NCI-H226 (cell line): ENCODE results near the gene TMEM270.
A peak's percentile ranks its signal among the peaks of the same experiment; 100 is the strongest.

Experiments
- DNase-seq: peaks from one replicate; pipeline ENCODE4 v3.0.0-alpha.2; 2015

TMEM270 gene

DNA sequence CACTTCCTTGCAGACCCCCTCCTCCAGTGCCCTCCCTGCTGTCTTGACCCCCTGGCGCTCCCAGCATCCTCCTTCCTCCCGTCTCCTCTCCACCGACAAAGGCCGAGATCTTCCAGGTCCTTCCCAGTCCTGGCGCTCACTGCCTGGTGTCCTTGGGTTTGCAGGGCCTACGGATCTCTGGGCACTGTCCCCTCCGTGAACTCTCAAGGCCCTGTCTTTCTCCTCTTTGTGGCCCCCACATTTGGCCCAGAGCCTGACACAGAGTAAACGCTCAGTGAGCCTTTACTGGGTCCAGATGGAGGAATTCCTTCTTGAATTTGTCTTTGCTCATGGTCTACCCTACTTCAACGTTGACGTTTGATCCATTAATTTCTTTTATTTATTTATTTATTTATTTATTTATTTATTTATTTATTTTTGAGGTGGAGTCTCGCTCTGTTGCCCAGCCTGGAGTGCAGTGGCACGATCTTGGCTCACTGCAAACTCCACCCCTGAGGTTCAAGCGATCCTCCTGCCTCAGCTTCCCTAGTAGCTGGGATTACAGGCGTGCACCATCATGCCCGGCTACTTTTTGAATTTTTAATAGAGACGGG is 29.7 kb downstream of the TMEM270 start:
- no peak for DNase-seq

DNA sequence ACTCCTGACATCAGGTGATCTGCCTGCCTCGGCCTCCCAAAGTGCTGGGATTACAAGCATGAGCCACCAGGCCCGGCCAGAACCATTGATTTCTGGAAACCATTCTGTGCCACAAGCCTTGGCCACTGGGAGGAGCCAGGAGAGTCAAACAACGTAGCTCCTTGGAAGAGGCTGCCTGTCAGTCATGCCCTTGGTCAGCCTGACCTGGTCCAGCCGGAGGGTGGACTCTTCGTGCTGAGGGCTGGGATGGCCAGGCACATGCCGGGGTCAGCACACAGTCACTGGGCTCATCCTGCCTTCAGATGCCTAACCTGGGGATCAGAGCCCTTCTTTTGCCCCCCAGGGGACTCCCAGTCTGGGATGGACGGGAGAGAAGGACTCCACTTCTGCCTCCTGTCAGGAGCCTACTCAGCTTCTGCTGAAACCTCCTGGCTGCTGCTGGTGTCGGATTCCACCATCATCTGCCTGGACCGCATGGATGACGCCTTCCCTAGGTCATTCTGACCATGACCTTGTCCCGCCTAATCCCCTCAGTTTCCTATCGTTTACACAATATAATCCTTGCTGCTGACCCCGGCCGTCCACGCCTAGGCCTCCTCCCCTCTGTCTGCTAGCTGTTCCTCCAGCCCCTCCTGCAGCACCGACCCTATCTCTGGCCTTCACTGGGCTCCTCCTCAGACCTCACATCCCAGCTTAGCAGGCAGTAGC is 30.4 kb downstream of the TMEM270 start:
- DNase-seq = no peak

DNA sequence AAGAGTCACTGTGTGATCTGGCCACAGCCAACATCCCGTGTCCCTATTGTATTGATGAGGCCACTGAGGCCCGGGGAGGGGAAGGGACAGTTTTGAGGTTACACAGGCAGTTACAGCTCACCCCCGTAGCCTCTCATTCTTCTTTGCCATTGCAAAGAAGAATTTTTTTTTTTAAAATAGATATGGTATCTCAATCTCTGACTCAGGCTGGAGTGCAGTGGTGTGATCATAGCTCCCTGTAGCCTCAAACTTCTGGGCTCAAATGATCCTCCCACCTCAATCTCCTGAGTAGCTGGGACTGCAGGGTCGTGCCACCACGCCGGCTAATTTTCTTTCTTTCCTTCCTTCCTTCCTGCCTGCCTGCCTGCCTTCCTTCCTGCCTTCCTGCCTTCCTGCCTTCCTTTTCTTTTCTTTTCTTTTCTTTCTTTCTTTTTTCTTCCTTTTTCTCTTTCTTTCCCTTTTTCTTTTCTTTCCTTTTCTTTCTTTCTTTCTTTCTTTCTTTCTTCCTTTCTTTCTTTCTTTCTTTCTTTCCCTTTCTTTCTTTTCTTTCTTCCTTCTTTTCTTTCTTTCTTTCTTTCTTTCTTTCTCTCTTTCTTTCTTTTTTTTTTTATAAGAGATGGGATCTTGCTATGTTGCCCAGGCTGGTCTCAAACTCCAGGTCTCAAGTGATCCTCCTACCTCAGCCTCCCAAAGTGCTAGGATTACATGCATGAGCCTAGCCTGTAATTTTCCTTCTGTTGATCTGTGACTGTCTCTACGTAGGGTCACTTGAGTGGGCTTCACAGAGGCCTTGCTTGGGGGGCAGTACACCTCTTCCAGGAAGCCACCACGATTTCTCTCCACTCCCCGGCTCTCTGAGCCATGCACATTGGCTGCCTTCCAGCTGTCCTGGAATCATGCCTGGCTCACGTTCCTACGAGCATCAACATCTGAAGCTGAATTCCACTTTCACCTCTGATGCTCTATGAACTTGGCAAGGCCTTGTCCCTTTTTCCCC is 31.3 kb downstream of the TMEM270 start:
- DNase-seq = peak; percentile 76

DNA sequence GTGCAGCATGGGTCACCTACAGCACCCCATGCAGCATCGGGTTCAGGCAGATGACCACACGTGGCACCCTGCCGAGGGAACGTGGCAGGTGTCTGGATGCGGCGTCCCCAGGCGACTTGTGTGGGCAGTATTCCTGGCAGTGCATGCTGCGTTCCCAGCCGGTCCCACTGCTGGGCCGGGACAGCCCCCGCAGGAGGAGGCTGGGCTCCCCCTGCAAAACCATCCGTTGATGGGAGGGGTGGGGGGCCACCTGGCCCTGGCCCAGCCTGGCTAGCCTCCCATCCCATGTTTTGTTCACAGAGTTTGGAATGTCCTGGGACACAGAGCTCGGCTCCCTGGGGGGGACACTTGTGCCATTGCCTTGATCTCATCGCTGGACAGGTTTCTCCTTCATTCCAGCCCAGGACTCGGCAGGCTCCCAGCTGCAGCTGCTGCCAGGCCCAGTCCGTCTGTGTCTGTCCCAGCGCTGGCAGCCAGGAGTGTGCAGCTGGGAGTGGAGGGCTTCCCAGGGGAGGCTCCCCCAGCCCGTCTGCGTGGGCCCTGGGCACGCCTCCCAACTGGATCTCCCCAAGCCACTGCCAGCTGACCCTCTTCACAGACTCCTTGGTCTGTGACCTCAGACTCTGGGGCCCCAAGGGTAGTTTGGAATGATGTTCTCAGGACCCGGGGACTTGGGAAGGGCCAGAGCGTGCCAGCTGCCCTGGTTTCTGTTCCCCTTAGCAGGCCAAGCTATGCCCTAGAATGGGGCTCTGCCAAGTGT is 32.6 kb downstream of the TMEM270 start:
- DNase-seq = no peak

DNA sequence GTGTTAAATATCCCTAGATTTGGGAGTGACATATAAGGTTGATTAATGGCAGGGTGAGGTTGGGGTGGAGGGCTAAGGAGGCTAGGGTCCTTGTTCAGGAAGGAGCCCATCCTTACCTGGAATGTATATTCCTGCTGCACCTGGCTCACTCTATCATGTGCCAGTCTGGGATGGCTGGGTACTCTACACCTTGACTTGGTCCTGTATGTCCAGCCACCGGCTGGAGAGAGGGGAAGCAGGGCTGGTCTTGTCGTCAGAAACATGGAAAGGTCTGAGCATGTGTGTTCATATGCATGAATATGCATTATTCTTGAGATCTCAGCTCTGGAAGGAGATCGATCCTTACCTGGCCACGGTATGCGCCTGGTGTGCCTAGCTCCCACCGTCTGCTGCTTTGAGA is 33.2 kb downstream of the TMEM270 start:
- DNase-seq = no peak

DNA sequence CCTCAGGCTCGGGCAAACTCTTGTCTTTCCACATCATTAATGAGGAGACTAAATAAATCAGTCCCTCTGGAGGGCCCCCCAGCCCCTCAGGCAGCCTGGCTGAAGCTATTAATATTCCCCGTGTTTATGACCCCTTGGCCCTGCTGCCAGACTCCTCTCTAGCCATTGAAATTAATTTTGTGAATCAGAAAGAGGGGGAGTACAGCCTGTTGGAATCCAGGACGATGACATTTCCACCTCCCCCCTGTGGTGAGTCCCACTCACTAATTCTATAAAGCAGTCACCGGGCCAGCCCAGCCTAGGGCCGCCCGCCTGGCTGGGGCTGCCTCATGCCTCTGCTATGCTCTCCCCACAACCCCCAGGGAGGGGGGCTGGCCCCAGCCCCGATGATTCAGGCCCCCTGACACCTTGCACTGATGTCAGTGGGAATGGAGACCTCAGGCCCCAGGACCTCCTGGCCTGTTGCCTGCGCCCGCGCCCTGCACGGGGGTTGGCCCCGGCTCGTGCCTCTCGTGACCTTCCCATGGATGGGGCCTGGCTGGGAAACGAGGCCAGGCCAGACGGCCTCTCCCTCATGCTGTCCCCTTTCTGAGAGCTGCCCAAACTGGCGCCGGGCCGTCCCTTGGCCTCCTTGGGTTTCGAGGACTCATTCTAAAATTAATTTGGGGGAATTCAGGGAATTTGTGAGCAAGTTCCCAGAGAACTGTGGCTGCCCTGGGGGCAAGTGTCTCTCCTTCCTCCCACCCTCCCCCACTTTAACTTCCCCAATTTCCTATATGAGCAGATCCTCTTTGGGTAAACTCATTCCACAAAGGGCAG is 34.0 kb downstream of the TMEM270 start:
- DNase-seq = peak; percentile 97

DNA sequence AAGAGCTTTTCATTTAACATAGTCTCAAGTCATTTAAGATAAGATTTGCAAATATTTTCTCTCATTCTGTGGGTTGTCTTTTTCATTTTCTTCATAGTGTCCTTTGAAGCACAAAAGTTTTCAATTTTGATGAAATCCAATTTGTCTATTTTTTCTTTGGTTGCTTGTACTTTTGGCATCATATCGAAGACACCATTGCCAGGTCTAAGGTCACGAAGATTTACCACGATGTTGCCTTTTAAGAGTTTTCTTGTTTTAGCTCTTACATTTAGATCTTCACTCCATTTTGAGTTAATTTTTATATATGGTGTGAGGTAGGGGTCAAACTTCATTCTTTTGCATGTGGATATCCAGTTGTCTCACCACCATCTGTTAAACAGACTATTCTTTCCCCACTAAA is 34.7 kb downstream of the TMEM270 start:
- DNase-seq = no peak

DNA sequence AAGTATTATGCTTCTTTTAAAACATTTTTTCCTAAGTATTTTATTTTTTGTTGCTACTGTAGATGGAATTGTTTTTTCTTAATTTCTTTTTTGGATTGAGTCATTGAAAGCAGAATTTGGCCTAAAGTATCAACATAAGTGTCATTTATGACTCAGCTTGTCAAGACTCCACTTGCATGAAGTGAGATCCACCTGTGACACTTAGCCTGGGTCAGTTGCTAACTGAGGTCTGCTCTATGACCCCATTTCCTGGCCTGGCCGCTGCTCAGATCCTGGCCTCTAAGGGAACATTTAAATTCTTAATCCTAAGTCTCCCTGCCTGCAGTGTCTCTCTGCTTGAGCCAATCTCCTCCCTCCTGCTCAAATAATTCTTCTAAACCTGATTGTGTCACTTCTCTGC is 35.5 kb downstream of the TMEM270 start:
- no peak for DNase-seq

DNA sequence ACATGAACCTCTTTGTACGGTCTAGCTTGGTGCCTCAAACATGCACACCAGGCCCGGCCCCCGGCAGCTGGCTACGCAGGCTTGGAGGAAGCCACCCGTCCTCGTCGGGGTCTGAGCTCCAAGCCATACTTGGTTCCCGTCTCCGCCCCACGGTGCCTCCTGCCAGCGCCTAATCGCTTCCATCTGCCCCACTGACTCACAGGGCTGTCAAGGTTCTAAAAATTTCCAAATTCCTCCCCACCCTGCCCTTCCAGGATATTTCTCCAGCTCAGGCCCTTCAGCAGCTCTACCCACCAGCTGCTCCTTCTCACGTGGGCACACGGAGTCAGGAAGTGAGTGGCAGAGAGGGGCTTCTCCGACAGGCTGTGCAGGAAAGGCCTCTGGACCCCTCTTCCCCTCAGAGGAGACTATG is 38.8 kb downstream of the TMEM270 start:
- no peak for DNase-seq

DNA sequence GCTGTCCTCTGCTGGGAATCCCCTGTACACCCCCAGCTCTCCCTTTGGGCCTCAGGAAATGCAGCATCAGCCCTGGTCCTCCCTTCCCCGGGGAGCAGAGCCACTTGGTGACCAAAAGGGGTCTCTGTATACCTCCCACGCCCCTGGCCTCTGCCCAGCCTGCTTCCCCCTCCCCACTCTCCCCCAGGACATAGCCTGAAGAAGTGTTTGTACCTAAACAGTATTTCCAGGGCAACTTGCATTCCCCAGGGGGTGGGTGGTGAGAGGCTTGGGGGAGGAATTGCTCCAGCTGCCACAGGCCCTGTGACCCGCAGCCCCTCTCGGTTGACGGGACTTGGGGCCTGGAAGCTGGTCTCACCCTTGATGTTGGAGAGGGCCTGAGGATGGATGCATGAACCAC is 39.3 kb downstream of the TMEM270 start:
- DNase-seq = no peak

DNA sequence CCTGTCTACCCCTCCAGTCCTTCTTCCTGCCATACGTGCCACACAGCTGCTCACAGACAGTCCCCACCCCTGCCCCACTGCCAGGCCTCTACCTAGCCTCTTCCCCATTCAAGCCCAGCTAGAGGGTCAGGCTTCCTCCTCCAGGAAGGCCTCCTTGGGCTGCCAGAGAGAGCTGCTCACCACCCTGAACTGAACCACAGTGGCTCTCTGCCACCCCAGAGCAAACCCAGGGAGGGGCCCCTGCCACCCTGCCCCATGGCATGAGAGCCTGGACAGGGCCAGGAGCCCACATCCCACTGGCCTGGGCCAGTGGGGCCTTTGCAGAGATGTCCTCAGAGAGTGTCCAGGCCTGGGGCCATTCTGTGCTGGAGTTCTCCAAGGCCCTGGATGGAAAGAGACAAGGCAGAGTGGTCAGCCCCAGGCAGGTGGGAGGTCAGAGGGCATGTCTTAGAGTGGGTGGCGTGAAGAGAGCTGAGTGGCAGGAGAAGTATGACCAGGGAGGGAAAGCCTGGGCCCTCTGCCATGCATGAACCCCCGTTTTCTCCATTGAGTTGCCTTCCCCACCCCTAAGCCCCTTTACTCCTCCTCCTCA is 40.4 kb downstream of the TMEM270 start:
- DNase-seq = no peak

DNA sequence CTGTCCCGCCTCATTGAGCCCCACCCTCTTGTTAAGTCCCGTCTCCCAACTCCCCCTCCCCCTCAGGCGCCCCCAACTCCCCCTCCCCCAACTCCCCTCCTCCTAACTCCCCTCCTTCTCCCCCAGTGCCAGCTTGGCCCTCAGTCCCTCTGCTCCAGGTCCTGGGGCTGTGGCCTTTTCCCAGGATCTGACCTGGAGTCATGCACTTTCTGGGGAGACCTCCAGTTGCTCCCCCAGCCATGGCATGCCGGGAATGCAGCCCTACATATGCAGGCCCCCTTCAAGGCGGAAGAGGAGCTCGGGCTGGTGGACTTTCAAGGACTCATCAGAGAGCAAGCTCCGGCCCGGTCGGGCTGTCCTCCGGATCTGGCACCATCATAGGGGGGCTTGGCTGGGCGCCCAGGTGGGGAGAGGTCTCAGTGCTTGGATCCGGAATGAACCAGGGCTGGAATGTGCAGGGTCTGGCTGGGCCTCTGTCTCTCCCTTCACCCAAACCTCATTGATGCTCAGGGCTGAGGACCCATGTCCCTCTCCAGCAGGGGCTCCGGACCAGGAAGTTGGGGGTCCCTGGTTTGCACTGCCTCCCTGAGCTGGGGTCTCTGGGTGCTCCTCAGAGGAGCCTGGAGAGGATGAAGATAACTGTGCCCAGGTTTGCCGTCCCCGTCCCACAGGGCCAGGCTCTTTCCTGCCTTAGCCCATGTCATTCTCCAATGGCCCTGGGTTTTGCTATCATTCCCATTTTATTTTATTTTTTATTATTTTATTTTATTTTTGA is 41.1 kb downstream of the TMEM270 start:
- DNase-seq = no peak

DNA sequence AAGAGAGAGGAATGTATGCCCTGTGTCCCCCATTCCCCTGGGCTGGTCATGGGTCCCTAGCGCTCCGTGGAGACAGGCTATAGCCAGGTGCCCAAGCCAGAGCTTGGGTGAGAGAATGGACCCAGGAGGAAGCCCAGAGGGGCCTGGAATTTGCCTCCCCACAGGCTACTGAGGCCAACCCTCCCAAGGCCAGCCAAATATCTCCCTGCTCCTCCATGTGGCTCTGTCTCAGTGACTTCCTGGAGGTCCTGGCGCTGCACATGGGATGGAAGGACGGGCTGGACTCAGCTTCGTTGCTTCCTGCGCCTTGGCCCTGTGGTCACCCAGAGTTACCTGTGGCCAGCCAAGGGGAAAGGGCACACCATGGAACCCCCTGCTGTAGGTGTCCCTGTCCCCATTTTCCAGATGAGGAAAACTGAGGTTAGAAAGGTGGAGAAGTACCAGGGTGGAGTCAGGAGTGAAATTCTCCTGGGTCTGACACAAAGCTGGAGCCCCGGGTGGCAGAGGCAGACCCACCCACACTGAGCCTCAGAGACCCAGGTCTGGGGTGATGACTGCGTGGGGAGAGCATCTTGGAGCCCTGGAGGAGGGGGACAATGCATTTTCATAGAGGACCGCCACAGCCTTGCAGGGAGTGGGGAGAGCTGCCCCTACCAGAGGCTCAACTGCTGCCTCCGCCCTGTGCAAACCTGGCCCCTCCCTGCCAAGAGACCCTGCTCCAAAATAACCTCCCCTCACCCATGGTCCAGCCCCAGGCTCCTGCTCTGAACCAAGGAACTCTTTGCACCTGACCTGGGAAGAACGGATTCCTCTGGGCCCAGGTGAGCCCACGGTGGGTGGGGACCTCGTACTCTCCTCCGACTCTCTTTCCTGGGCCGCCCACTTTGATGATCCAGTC is 42.6 kb downstream of the TMEM270 start:
- DNase-seq = no peak

DNA sequence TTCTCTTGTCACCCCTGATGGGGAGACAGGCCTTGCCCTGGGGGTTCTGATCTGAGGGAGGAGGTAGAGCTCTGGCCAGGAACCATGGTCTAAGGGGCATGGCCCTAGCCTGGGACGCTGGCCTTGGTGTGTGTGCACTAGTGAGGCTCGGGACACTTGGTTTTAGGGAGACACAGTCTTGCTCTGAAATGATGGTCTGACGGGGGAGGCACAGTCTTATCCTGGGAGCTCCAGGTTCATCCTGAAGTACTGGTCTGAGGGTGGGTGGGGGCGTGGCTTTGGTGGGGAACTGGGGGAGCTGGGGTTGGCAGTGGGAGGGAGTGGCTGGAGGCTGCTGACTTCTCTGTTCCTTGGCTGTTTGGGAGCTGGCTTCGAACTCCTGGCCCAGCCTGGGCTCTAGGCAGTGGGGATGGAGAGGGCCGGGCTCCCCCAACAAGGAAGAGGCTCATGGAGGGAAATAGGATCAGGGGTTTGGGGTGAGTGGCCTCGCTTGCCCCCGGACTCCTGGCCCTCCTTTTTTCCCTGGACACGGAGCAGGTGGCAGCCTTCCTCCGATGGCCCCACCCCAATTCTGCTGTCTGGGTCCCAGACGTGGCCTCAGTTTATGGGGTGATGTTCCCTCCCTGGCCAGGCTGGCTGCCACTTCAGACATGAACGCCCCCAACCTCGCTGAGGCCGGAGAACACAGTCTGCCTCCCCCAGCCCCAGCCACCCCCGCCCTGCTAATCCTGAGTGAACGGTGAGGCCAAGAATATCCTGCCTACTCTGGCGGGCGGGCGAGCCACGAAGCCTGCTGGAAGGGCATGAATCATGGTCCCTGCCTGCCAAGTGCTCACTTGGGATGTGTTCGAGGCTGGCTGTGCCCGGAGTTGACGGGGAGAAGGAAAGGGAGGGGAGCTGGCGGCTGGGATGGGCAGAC is 43.5 kb downstream of the TMEM270 start:
- DNase-seq = peak; percentile 66

DNA sequence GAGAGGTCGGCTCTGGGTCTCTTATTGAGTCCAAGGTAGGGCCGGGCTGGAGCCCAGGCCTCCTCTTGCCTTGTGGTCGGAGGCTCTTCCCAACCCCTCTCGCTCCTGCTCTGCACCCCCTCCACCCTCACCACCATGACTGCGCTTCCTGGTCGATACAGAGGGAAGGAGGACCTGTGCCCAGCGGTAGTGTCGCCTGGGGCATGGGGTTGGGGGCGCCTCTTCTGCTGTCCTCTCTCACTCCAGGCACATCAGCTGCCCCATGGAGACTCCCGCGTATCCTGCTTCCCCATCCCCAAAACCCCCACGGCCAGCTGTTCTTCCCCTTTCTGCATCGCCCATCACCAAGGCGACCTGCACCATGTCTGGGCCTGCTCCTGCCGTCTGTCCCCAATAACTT is 44.4 kb downstream of the TMEM270 start:
- no peak for DNase-seq

DNA sequence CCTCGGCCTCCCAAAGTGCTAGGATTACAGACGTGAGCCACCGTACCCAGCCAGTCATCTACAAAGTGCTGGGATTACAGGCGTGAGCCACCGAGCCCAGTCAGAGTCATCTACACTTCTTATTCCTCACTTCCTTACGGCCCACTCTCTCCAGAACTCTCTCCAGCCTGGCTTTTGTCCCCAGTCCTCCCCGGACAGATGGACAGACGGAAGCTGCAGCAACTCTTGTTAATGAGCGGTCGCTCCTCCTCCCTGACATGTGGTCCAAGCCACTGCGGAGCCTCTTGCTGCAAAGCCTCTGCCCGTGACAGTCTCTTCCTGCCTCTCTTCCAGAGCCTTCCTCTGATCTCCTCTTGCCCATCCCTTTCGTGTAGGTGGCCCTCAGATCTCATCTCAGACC is 45.9 kb downstream of the TMEM270 start:
- DNase-seq = no peak

DNA sequence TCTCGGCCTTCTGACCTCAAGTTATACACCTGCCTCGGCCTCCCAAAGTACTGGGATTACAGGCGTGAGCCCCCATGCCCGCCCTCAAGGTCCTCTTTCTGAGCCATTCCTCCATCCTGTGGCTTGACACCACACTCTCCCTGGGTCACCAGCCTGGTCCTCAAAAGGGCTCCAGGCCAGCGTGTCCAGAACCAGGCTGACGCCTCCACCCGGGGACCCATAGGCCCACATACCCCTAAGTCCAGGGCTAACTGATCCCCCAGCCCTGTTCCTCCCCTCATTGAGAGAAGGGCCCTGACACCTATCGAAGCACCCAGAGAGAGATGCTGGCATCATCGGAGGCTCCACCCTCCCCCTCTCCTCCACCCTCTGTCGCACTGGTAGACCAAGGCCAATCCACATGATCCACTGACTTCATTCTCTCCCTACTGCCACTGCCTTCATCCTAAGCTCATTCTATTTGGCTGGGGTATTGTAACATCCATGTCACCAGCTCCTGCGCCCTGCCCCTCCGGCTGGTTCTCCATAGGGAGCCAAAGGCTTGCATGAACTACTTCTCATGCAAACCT is 46.7 kb downstream of the TMEM270 start:
- no peak for DNase-seq

DNA sequence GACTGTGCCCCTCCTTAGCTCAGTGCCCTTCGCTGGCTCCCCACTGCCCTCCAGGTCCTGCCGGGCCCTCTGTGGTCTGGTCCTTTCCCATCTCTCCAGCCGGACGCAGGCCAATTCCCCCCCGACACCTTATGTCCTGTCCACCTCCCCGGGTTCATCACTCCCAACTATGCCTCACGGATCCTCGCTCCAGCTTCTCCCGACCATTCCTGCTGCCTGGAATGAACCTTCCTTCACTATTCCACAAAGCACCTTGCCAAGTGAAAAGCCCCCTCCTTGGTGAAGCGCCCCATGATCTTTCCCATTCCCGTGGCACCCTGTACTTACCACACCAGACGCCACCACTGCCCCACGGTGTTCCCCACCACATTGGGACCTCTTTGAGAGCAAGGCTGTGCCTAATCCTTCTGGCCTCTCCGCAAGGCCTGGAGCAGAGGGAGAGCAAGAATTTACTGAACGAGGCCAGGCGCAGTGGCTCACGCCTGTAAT is 47.2 kb downstream of the TMEM270 start:
- DNase-seq = no peak
